Measurements from ENCODE around the gene PPDPF.
"Not testable (repeated sequence)": the region's sequence is repeated elsewhere in the genome, so short reads cannot be mapped to it uniquely, and the experiment has no call there.

PPDPF gene

GRCh38 chr20:63558804-63559484 lies 38.4 kb downstream of the PPDPF start:
- DNase-seq (ENCODE audit: low read depth) = no peak
- H3K4me3 ChIP-seq (ENCODE audit: low read length) = no peak overlapping the region
- no peak for TF ChIP-seq CTCF (IDR thresholded peaks at IDR 0.05; ENCODE audit: insufficient read depth, low read depth, low read length, missing control alignments)

GRCh38 chr20:63559485-63560332 lies 39.1 kb downstream of the PPDPF start:
- not testable (repeated sequence) for DNase-seq (ENCODE audit: low read depth); H3K4me3 ChIP-seq (ENCODE audit: low read length)

GRCh38 chr20:63560333-63560805 lies 39.8 kb downstream of the PPDPF start:
- no peak overlapping the region for H3K4me3 ChIP-seq (ENCODE audit: low read length)
- no peak for DNase-seq (ENCODE audit: low read depth)

GRCh38 chr20:63560856-63561609 lies 40.5 kb downstream of the PPDPF start:
- TF ChIP-seq CTCF (IDR thresholded peaks at IDR 0.05; ENCODE audit: insufficient read depth, low read depth, low read length, missing control alignments) = no peak
- H3K4me3 ChIP-seq (ENCODE audit: low read length) = no peak overlapping the region
- DNase-seq (ENCODE audit: low read depth) = no peak

More at GRCh38 chr20:63560333-63560805, 39.8 kb downstream of the PPDPF start:
- TF ChIP-seq CTCF (IDR thresholded peaks at IDR 0.05; ENCODE audit: insufficient read depth, low read depth, low read length, missing control alignments) = no peak

GRCh38 chr20:63561624-63562396 lies 41.2 kb downstream of the PPDPF start:
- H3K4me3 ChIP-seq (ENCODE audit: low read length) = no peak overlapping the region
- no peak for DNase-seq (ENCODE audit: low read depth)
- TF ChIP-seq CTCF (IDR thresholded peaks at IDR 0.05; ENCODE audit: insufficient read depth, low read depth, low read length, missing control alignments) = no peak

- DNase-seq (ENCODE audit: low read depth) = no peak
- no peak for TF ChIP-seq CTCF (IDR thresholded peaks at IDR 0.05; ENCODE audit: insufficient read depth, low read depth, low read length, missing control alignments)
- no peak overlapping the region for H3K4me3 ChIP-seq (ENCODE audit: low read length)
Measured at GRCh38 chr20:63562461-63563224, 42.1 kb downstream of the PPDPF start.

Measured in epithelial cell of esophagus (primary cell).